A172 (cell line): ENCODE results near the gene HTR2A. TPM values are rescaled to one million over a fixed set of nuclear protein-coding genes. Genes with fewer than 3 reads are reported as not detected.

Experiments used
- DNase-seq: peaks from one replicate; pipeline ENCODE4 v3.0.0-alpha.2; 2015; ENCODE audit warnings: low spot score
- total RNA-seq: library from RNA; depleted of rRNA; stranded (reverse); fragments of >200 nt; shearing (Covaris generic); gene quantifications from 2 replicates; pipeline ENCODE4 v1.2.3, GENCODE V29; 2014

Gene HTR2A
- total RNA-seq, 1 experiment from 2014 or later = 0.02 TPM

GRCh38 chr13:46871557-46871956 lies 25.3 kb downstream of the HTR2A start:
- DNase-seq = no peak

- no peak for DNase-seq
Observed at GRCh38 chr13:46868091-46868490, 28.8 kb downstream of the HTR2A start.

- DNase-seq = peak; percentile 42
Observed at GRCh38 chr13:46866150-46866549, 30.7 kb downstream of the HTR2A start.

- no peak for DNase-seq
Observed at GRCh38 chr13:46864941-46865340, 31.9 kb downstream of the HTR2A start.

GRCh38 chr13:46861959-46862358 lies 34.9 kb downstream of the HTR2A start:
- DNase-seq = no peak

- DNase-seq = no peak
Observed at GRCh38 chr13:46860722-46861121, 36.1 kb downstream of the HTR2A start.

- no peak for DNase-seq
Observed at GRCh38 chr13:46858776-46859175, 38.1 kb downstream of the HTR2A start.

GRCh38 chr13:46858163-46858562 lies 38.7 kb downstream of the HTR2A start:
- no peak for DNase-seq

- DNase-seq = no peak
Observed at GRCh38 chr13:46855664-46856063, 41.2 kb downstream of the HTR2A start.

- DNase-seq = no peak
Observed at GRCh38 chr13:46855166-46855565, 41.7 kb downstream of the HTR2A start.

- DNase-seq = no peak
Observed at GRCh38 chr13:46852168-46852567, 44.7 kb downstream of the HTR2A start.

GRCh38 chr13:46850214-46850613 lies 46.6 kb downstream of the HTR2A start:
- no peak for DNase-seq

GRCh38 chr13:46846726-46847125 lies 50.1 kb downstream of the HTR2A start:
- DNase-seq = no peak

- DNase-seq = no peak
Observed at GRCh38 chr13:46845146-46845545, 51.7 kb downstream of the HTR2A start.

GRCh38 chr13:46844431-46844830 lies 52.4 kb downstream of the HTR2A start:
- peak; percentile 27 for DNase-seq

GRCh38 chr13:46839399-46839798 lies 57.5 kb downstream of the HTR2A start:
- DNase-seq = no peak

GRCh38 chr13:46834657-46835056 lies 62.2 kb downstream of the HTR2A start:
- DNase-seq = no peak

GRCh38 chr13:46831588-46832194 lies 65.2 kb downstream of the HTR2A start:
- peak; percentile 29 for DNase-seq

- DNase-seq = no peak
Observed at GRCh38 chr13:46830405-46831005, 66.3 kb downstream of the HTR2A start.

GRCh38 chr13:46822551-46822950 lies 74.3 kb downstream of the HTR2A start:
- no peak for DNase-seq

- DNase-seq = no peak
Observed at GRCh38 chr13:46817838-46818476, 78.9 kb downstream of the HTR2A start.

GRCh38 chr13:46817095-46817494 lies 79.8 kb downstream of the HTR2A start:
- DNase-seq = no peak

GRCh38 chr13:46816371-46816770 lies 80.5 kb downstream of the HTR2A start:
- no peak for DNase-seq
